Activated naive CD8-positive, alpha-beta T cell treated with anti-CD3 and anti-CD28 coated beads, Interleukin-2, amount 50 U/mL, for 24 hours (primary cell): ENCODE results near the gene GPR158.

Experiments
- ATAC-seq: fragments of 150-1000 bp; cut with Tn5 transposase; one replicate; pipeline ENCODE4 v1.10.0; 2021
- DNase-seq: peaks from one replicate; pipeline ENCODE4 v3.0.0; 2021
- H3K27ac Mint-ChIP-seq: one replicate; pipeline ENCODE4 v1.8.0; 2021; ENCODE audit warnings: mild to moderate bottlenecking, mixed read lengths
- H3K27me3 Mint-ChIP-seq: one replicate; pipeline ENCODE4 v1.8.0; 2021; ENCODE audit warnings: mixed read lengths
- H3K36me3 Mint-ChIP-seq: one replicate; pipeline ENCODE4 v1.8.0; 2021; ENCODE audit warnings: low read depth, mixed read lengths
- H3K4me1 Mint-ChIP-seq: one replicate; pipeline ENCODE4 v1.8.0; 2021; ENCODE audit warnings: mixed read lengths
- H3K4me3 Mint-ChIP-seq: one replicate; pipeline ENCODE4 v1.8.0; 2021; ENCODE audit warnings: mild to moderate bottlenecking, moderate library complexity, mixed read lengths
- H3K9me3 Mint-ChIP-seq: one replicate; pipeline ENCODE4 v1.8.0; 2021; ENCODE audit warnings: mixed read lengths

GPR158 gene

DNA sequence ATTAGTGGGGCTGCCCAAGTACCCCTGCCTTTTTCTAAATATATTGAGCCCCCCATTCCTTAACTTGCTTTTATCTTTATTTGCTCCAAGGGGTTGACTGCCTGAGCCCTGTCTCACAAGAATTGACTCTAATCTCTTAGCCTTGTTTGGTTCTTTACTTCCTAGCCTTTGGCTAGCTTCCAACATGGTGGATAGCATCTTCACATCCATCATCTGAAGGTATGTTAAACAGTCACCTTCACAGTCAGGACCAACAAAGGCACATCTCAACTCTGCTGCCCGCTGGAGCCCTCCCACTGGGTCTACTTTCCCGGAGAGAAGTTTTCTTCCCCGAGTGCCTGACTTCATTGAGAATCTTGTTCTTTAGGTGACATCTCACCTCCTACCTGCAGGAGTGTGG is 329.5 kb downstream of the GPR158 start:
- Mint-ChIP-seq H3K27me3 (no peaks in the 10 kb centered on the region), H3K4me1 (no peaks in the 10 kb centered on the region), H3K27ac (no peak overlapping the region), H3K4me3 (no peak overlapping the region), H3K9me3 (peaks cover 3% of the 10 kb centered on the region), H3K36me3 (no peaks in the 10 kb centered on the region)
- ATAC-seq (no peak), DNase-seq (no peak)

DNA sequence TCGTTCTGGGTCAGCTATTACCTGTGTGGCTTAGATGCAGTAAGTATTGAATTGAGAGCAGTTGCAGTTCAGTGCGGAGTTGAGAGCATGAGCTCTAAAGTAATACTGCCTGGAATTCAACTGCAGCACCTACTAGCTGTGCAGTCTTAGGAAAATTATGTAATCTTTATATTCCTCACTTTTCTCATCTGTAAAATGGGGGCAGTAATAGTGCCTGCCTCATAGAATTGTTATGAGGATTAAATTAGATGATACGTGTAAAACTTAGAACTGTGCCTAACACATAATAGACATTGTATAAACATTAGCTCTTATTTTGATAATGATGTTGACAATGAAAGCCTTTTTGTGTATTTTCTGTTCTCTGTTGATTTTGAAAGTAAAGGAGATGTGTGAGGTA is 330.0 kb downstream of the GPR158 start:
- Mint-ChIP-seq H3K4me3 (no peak overlapping the region), H3K27ac (no peak overlapping the region), H3K9me3 (peaks cover 3% of the 10 kb centered on the region), H3K27me3 (no peaks in the 10 kb centered on the region), H3K36me3 (no peaks in the 10 kb centered on the region), H3K4me1 (no peaks in the 10 kb centered on the region)
- DNase-seq (no peak), ATAC-seq (no peak)

DNA sequence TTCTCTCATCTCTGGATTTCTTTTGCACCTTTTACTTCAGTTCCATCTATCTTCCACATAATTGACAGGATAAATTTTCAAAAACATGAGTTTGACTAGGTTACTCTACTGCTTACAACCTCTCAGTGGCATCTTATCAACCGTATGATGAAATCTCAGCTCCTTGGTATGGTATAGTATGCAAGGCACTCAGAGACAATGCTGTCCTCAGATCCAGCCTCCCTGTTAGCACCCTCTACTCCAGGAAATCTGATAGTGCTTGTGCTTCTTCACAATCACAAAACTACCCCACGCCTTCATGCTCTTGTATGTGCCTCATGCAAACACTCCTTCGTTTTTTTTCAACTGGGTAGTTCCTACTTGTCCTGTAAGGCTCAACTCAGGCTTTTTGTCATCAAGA is 330.7 kb downstream of the GPR158 start:
- Mint-ChIP-seq H3K9me3 (peaks cover 3% of the 10 kb centered on the region), H3K36me3 (no peaks in the 10 kb centered on the region), H3K27ac (no peak overlapping the region), H3K4me1 (no peaks in the 10 kb centered on the region), H3K27me3 (no peaks in the 10 kb centered on the region), H3K4me3 (no peak overlapping the region)
- DNase-seq (no peak), ATAC-seq (no peak)

- Mint-ChIP-seq H3K4me3 (no peak overlapping the region), H3K27ac (no peak overlapping the region), H3K9me3 (peaks cover 3% of the 10 kb centered on the region), H3K4me1 (no peaks in the 10 kb centered on the region), H3K27me3 (no peaks in the 10 kb centered on the region), H3K36me3 (no peaks in the 10 kb centered on the region)
- no peak for ATAC-seq
- no peak for DNase-seq
Observed at GRCh38 chr10:25506821-25507335, 332.1 kb downstream of the GPR158 start.

GRCh38 chr10:25508112-25508815 is 333.5 kb downstream of the GPR158 start:
- no peaks in the 10 kb centered on the region for H3K27me3 Mint-ChIP-seq
- ATAC-seq (no peak), DNase-seq (no peak)
- H3K9me3 Mint-ChIP-seq = peaks cover 3% of the 10 kb centered on the region
- no peaks in the 10 kb centered on the region for H3K4me1 Mint-ChIP-seq
- H3K27ac Mint-ChIP-seq = no peak overlapping the region
- H3K4me3 Mint-ChIP-seq = no peak overlapping the region
- H3K36me3 Mint-ChIP-seq = no peaks in the 10 kb centered on the region

DNA sequence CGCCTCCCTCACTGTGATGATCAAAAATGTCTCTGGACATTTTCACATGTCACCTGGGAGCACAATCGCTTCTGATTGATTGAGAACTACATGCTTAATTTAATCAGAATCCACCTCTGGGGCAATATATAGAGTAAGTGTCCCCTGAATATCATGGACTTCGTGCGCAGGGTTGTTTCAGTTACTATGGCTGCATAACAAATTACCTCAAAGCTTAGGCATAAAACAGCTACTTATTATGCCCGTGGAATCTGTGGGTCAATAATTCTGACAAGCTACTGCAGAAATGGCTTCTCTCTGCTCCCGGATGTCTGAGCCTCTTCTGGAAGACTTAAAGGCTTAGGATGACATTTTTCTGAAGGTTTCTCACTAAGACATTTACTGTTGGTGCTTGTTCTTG is 334.4 kb downstream of the GPR158 start:
- Mint-ChIP-seq H3K27me3 (no peaks in the 10 kb centered on the region), H3K4me3 (no peak overlapping the region), H3K9me3 (peaks cover 3% of the 10 kb centered on the region), H3K4me1 (no peaks in the 10 kb centered on the region), H3K36me3 (no peaks in the 10 kb centered on the region), H3K27ac (no peak overlapping the region)
- DNase-seq (no peak), ATAC-seq (no peak)

DNA sequence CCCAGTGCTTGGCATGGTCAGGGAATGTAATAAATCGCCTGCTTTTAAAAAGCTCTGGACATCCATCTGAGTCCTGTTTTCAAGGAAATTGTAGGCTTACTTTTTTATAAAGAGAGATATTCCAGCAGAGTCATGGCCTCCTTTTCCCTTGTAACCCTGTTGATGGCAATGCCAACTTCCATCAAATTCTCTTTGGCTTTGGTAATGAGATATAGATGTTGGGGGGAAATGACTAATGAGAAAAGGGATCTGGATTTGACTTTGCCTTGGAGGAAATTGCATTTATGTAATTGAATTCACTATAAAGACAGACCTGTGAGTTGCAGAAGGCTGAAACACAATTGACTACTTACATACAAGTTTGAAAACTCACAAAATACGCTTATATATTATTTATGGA is 347.5 kb downstream of the GPR158 start:
- ATAC-seq = no peak
- no peak for DNase-seq
- Mint-ChIP-seq H3K9me3 (peaks cover 4% of the 10 kb centered on the region), H3K36me3 (no peaks in the 10 kb centered on the region), H3K4me3 (no peak overlapping the region), H3K27me3 (no peaks in the 10 kb centered on the region), H3K27ac (no peak overlapping the region), H3K4me1 (no peaks in the 10 kb centered on the region)

- no peak overlapping the region for H3K4me3 Mint-ChIP-seq
- no peaks in the 10 kb centered on the region for H3K36me3 Mint-ChIP-seq
- no peak overlapping the region for H3K27ac Mint-ChIP-seq
- DNase-seq (no peak), ATAC-seq (no peak)
- H3K9me3 Mint-ChIP-seq = peaks cover 4% of the 10 kb centered on the region
- no peaks in the 10 kb centered on the region for H3K27me3 Mint-ChIP-seq
- no peaks in the 10 kb centered on the region for H3K4me1 Mint-ChIP-seq
Observed at GRCh38 chr10:25522946-25523608, 348.3 kb downstream of the GPR158 start.

- no peaks in the 10 kb centered on the region for H3K27me3 Mint-ChIP-seq
- no peaks in the 10 kb centered on the region for H3K9me3 Mint-ChIP-seq
- H3K4me3 Mint-ChIP-seq = no peak overlapping the region
- no peak for DNase-seq
- H3K27ac Mint-ChIP-seq = no peak overlapping the region
- no peak for ATAC-seq
- no peaks in the 10 kb centered on the region for H3K36me3 Mint-ChIP-seq
- no peaks in the 10 kb centered on the region for H3K4me1 Mint-ChIP-seq
Observed at GRCh38 chr10:25530306-25530705, 355.5 kb downstream of the GPR158 start.

DNA sequence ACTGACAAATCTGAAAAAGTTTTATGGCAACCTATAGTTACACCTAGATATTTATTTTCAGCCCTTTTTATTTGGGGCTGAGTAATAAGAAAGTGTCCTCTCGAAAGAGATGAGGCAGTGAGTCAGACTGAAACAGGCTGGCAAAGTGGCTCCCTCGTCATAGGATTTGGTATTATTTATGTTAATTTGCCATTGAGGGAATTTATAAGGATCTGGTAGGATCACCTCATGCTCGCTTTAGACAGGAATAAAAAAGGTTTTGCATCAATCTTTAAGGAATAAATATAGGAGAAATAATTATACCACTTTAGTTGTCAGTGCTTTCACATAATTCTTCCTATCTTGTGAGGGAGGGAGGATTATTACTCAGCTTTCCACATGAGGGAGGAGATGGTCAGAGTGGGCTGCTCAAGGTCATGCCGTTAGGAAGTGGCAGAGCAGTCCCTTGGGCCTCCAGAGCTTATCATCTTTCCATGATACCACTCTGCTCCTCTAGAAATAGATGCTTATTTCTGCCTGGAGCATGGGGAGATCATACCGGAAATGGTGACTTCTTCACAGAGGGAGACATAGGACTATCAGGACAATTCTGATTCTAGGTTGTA is 356.8 kb downstream of the GPR158 start:
- no peaks in the 10 kb centered on the region for H3K36me3 Mint-ChIP-seq
- ATAC-seq (no peak), DNase-seq (no peak)
- no peaks in the 10 kb centered on the region for H3K9me3 Mint-ChIP-seq
- no peaks in the 10 kb centered on the region for H3K4me1 Mint-ChIP-seq
- H3K4me3 Mint-ChIP-seq = no peak overlapping the region
- no peak overlapping the region for H3K27ac Mint-ChIP-seq
- H3K27me3 Mint-ChIP-seq = no peaks in the 10 kb centered on the region

DNA sequence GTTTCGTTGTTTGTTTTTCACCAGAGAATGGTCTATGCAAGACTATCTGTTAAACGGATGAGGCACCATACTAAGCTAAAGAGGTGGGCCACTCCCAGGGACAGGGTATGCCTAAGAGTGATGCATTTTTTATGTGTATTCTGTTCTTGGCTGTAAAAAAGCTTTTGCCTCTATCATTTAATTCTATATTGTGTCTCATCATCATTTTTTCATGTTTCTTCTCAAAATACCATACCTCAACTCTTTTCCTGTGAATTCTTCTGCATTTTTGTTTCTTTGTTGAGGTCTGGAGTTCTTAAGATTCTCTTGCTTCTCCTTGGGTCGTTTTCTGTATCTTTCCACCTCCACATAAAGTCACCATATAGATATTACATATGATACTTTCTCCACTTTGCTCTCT is 357.4 kb downstream of the GPR158 start:
- Mint-ChIP-seq H3K4me1 (no peaks in the 10 kb centered on the region), H3K27me3 (no peaks in the 10 kb centered on the region), H3K9me3 (no peaks in the 10 kb centered on the region), H3K27ac (no peak overlapping the region), H3K4me3 (no peak overlapping the region), H3K36me3 (no peaks in the 10 kb centered on the region)
- ATAC-seq = no peak
- DNase-seq = no peak

GRCh38 chr10:25536027-25536426 is 361.2 kb downstream of the GPR158 start:
- no peaks in the 10 kb centered on the region for H3K4me1 Mint-ChIP-seq
- no peaks in the 10 kb centered on the region for H3K9me3 Mint-ChIP-seq
- no peak for ATAC-seq
- H3K27ac Mint-ChIP-seq = no peak overlapping the region
- no peak for DNase-seq
- H3K4me3 Mint-ChIP-seq = no peak overlapping the region
- H3K36me3 Mint-ChIP-seq = no peaks in the 10 kb centered on the region
- no peaks in the 10 kb centered on the region for H3K27me3 Mint-ChIP-seq

GRCh38 chr10:25547382-25547781 is 372.6 kb downstream of the GPR158 start:
- H3K4me1 Mint-ChIP-seq = no peaks in the 10 kb centered on the region

GRCh38 chr10:25552283-25552919 is 377.6 kb downstream of the GPR158 start:
- Mint-ChIP-seq H3K27me3 (peaks cover under 1% of the 10 kb centered on the region), H3K36me3 (no peaks in the 10 kb centered on the region), H3K27ac (no peak overlapping the region), H3K4me1 (no peaks in the 10 kb centered on the region), H3K9me3 (no peaks in the 10 kb centered on the region), H3K4me3 (no peak overlapping the region)
- ATAC-seq = no peak
- no peak for DNase-seq

More at GRCh38 chr10:25547382-25547781, 372.6 kb downstream of the GPR158 start:
- DNase-seq (no peak), ATAC-seq (no peak)
- peaks cover 3% of the 10 kb centered on the region for H3K9me3 Mint-ChIP-seq
- H3K4me3 Mint-ChIP-seq = no peak overlapping the region
- H3K27ac Mint-ChIP-seq = no peak overlapping the region
- H3K27me3 Mint-ChIP-seq = peaks cover 2% of the 10 kb centered on the region
- no peaks in the 10 kb centered on the region for H3K36me3 Mint-ChIP-seq

GRCh38 chr10:25555865-25556264 is 381.1 kb downstream of the GPR158 start:
- Mint-ChIP-seq H3K27me3 (no peaks in the 10 kb centered on the region), H3K4me3 (no peak overlapping the region), H3K36me3 (no peaks in the 10 kb centered on the region), H3K4me1 (no peaks in the 10 kb centered on the region), H3K27ac (no peak overlapping the region), H3K9me3 (no peaks in the 10 kb centered on the region)
- DNase-seq (no peak), ATAC-seq (no peak)
